B cell (primary cell): ENCODE data around the gene IL1RL2. TPM values are rescaled to one million over a fixed set of nuclear protein-coding genes. Genes with fewer than 3 reads are reported as not detected.

ENCODE experiments used
- ATAC-seq: fragments of 200-7000 bp; cut with Tn5 transposase; one replicate; pipeline ENCODE4 v1.10.0; 2021; ENCODE audit warnings: low read depth, mild to moderate bottlenecking, moderate number of reproducible peaks, moderate library complexity
- CTCF ChIA-PET: fragments of 350-600 bp; sonication (Branson Sonifier 250); formaldehyde crosslinking; loops from one replicate; lab custom pipeline; 2021; ENCODE audit warnings: antibody characterized with exemption, inconsistent platforms; lab: Charles Lee
- POLR2A ChIA-PET: fragments of 350-600 bp; sonication (Branson Sonifier 250); formaldehyde crosslinking; loops from one replicate; lab custom pipeline; 2021; ENCODE audit warnings: antibody characterized with exemption; lab: Charles Lee
- DNase-seq: peaks from one replicate; pipeline ENCODE4 v3.0.0; 2013
- H2AFZ ChIP-seq: 2 replicates; pipeline ENCODE4 v1.6.1; 2012; ENCODE audit warnings: mild to moderate bottlenecking, low read depth, low read length; ENCODE audit not compliant: insufficient read depth, poor library complexity, severe bottlenecking
- H3K27ac ChIP-seq, 2 donors: 1 replicate in 1 of 2; 2 replicates in 1 of 2; pipeline ENCODE4 v1.5.1; 2012 to 2013; ENCODE audit warnings: low read length in 2 of 2, mild to moderate bottlenecking in 2 of 2, moderate library complexity in 1 of 2
- H3K27me3 ChIP-seq, 4 experiments: fragments of 200-600 bp in 1 of 4; sonication (generic) in 1 of 4; replicated peaks in 1 of 4; 1 replicate in 2 of 4; 2 replicates in 2 of 4; pipeline versions ENCODE4 v1.6.1 to v1.7.0; 2013 to 2016; ENCODE audit warnings: low read length in 3 of 4, mild to moderate bottlenecking in 2 of 4, mixed read lengths in 1 of 4, moderate library complexity in 1 of 4; ENCODE audit not compliant: insufficient read depth in 4 of 4, control insufficient read depth in 3 of 4; ENCODE audit errors: control extremely low read depth in 1 of 4
- H3K36me3 ChIP-seq, 2 experiments: replicated peaks in 1 of 2; 1 replicate in 1 of 2; 2 replicates in 1 of 2; pipeline versions ENCODE4 v1.6.1 to v1.7.1; 2013; ENCODE audit warnings: low read length in 1 of 2; ENCODE audit not compliant: insufficient read depth in 2 of 2, control insufficient read depth in 1 of 2; ENCODE audit errors: control extremely low read depth in 1 of 2, extremely low read depth in 1 of 2
- H3K4me1 ChIP-seq, 2 donors: fragments of 200-600 bp in 1 of 2; sonication (generic) in 1 of 2; 1 replicate in 1 of 2; 2 replicates in 1 of 2; pipeline versions ENCODE4 v1.5.1 to v1.6.1; 2013 to 2017; ENCODE audit warnings: low read length in 2 of 2; ENCODE audit not compliant: control insufficient read depth in 2 of 2, insufficient read depth in 2 of 2
- H3K4me2 ChIP-seq: replicated peaks from 2 replicates; pipeline ENCODE3; 2012; ENCODE audit warnings: mild to moderate bottlenecking, low read depth, low read length; ENCODE audit not compliant: poor library complexity, severe bottlenecking
- H3K4me3 ChIP-seq, 5 experiments: fragments of 200-600 bp in 1 of 5; sonication (generic) in 1 of 5; 1 replicate in 3 of 5; 2 replicates in 2 of 5; pipeline versions ENCODE4 v1.5.1 to v1.7.0; 2011 to 2016; ENCODE audit warnings: low read length in 4 of 5, mild to moderate bottlenecking in 4 of 5, low read depth in 2 of 5, control low read depth in 1 of 5, moderate library complexity in 1 of 5; ENCODE audit not compliant: insufficient read depth in 1 of 5; ENCODE audit errors: control extremely low read depth in 1 of 5, extremely low read depth in 1 of 5
- H3K79me2 ChIP-seq: fragments of 200-600 bp; sonication (generic); one replicate; pipeline ENCODE4 v1.6.0; 2016; ENCODE audit warnings: low read length; ENCODE audit not compliant: control insufficient read depth, insufficient read depth
- H3K9ac ChIP-seq: fragments of 200-600 bp; sonication (generic); 2 replicates; pipeline ENCODE4 v1.6.1; 2017; ENCODE audit warnings: mild to moderate bottlenecking, low read length, moderate library complexity
- H3K9me3 ChIP-seq, 3 donors: one replicate each; pipeline versions ENCODE4 v1.6.1 to v1.7.1; 2013; ENCODE audit warnings: low read length in 2 of 3; ENCODE audit not compliant: control insufficient read depth in 2 of 3, insufficient read depth in 1 of 3; ENCODE audit errors: control extremely low read depth in 1 of 3
- H4K20me1 ChIP-seq: 2 replicates; pipeline ENCODE4 v1.6.0; 2012; ENCODE audit warnings: mild to moderate bottlenecking, low read length; ENCODE audit not compliant: insufficient read depth, control insufficient read depth, poor library complexity, severe bottlenecking
- H3K27ac Mint-ChIP-seq: one replicate; pipeline ENCODE4 v1.8.0; 2021; ENCODE audit warnings: mixed read lengths
- H3K27me3 Mint-ChIP-seq: one replicate; pipeline ENCODE4 v1.8.0; 2021; ENCODE audit warnings: mixed read lengths
- H3K4me1 Mint-ChIP-seq: one replicate; pipeline ENCODE4 v1.8.0; 2021; ENCODE audit warnings: mixed read lengths
- H3K4me3 Mint-ChIP-seq: one replicate; pipeline ENCODE4 v1.8.0; 2021; ENCODE audit warnings: mixed read lengths
- H3K9me3 Mint-ChIP-seq: one replicate; pipeline ENCODE4 v1.8.0; 2022; ENCODE audit warnings: mixed read lengths; ENCODE audit not compliant: insufficient read depth
- CTCF ChIP-seq: fragments of 200-600 bp; IDR thresholded peaks from one replicate; pipeline ENCODE4 v1.8.0; 2022; ENCODE audit warnings: antibody characterized with exemption, mild to moderate bottlenecking
- EZH2 ChIP-seq: IDR thresholded peaks from 2 replicates; pipeline ENCODE4 v1.6.1; 2012; ENCODE audit warnings: borderline replicate concordance, low read depth, mild to moderate bottlenecking, moderate library complexity, low read length; ENCODE audit not compliant: insufficient read depth, poor library complexity, severe bottlenecking
- WGBS: methylation state at CpG from one replicate; pipeline ENCODE4 v1.1.5; 2013; ENCODE audit warnings: missing lambda C conversion rate; ENCODE audit not compliant: insufficient coverage; 5-methylcytosine and 5-hydroxymethylcytosine counted together
- intact Hi-C: fragments of 100-400 bp; cut with micrococcal nuclease; formaldehyde crosslinking; loops from one replicate; pipeline ENCODE4 v1.10.0; 2022
- polyA plus RNA-seq: library from polyadenylated mRNA; depleted of rRNA; stranded (reverse); fragments of >200 nt; gene quantifications from 2 replicates; pipeline ENCODE4 v1.2.3, GENCODE V29; 2012
- total RNA-seq, 2 donors: library from RNA; stranded (reverse); fragments of 120-200 nt in 1 of 2; gene quantifications; 1 replicate in 1 of 2; 2 replicates in 1 of 2; pipeline versions ENCODE4 v1.2.3 to v1.2.4, GENCODE V29; 2013 to 2022

The IL1RL2 gene
- total and polyA plus RNA-seq, 2 donors (not counting 1 experiment from before 2014, with no cell fraction given), result not detected

GRCh38 chr2:102217032-102217431, 30.2 kb downstream of the IL1RL2 start:
- Histone ChIP-seq H3K27ac (no peak overlapping the region), H3K79me2 (no peaks in the 10 kb centered on the region), H3K9me3 (peaks cover 8 to 12% (median 10%) of the 10 kb centered on the region in 3 donors), H3K36me3 (no peaks in the 10 kb centered on the region), H3K27me3 (no peaks in the 10 kb centered on the region), H3K4me3 (no peak overlapping the region), H3K4me2 (no peak overlapping the region), H4K20me1 (no peaks in the 10 kb centered on the region), H2AFZ (no peak overlapping the region), H3K9ac (no peak overlapping the region), H3K4me1 (no peaks in the 10 kb centered on the region)
- H3K27me3 Mint-ChIP-seq, result peaks cover 12% of the 10 kb centered on the region
- intact Hi-C loops, result no loop called here
- CTCF ChIA-PET, result no interaction called here
- no peaks in the 10 kb centered on the region for H3K4me1 Mint-ChIP-seq
- DNase-seq (no peak), ATAC-seq (no peak)
- TF ChIP-seq CTCF (no peak), EZH2 (no peak)
- H3K4me3 Mint-ChIP-seq, result no peak overlapping the region
- POLR2A ChIA-PET, result no interaction called here
- peaks cover 19% of the 10 kb centered on the region for H3K9me3 Mint-ChIP-seq
- no peak overlapping the region for H3K27ac Mint-ChIP-seq

GRCh38 chr2:102224824-102225739, 38.3 kb downstream of the IL1RL2 start:
- Histone ChIP-seq H4K20me1 (no peaks in the 10 kb centered on the region), H3K79me2 (no peaks in the 10 kb centered on the region), H3K9me3 (no peaks in the 10 kb centered on the region), H3K27ac (no peak overlapping the region), H3K4me1 (peaks cover 0 to 5% of the 10 kb centered on the region in 2 donors), H3K4me2 (no peak overlapping the region), H3K9ac (no peak overlapping the region), H3K4me3 (no peak overlapping the region), H3K36me3 (no peaks in the 10 kb centered on the region), H2AFZ (no peak overlapping the region), H3K27me3 (no peaks in the 10 kb centered on the region)
- H3K27me3 Mint-ChIP-seq, result peaks cover 22% of the 10 kb centered on the region
- TF ChIP-seq EZH2 (no peak), CTCF (no peak)
- DNase-seq (no peak), ATAC-seq (no peak)
- ChIA-PET CTCF (interaction anchor here (1.4 kb wide), 1 partner anchor 15 kb away, joined by 3 read pairs; no protein-coding TSS in a partner anchor), POLR2A (no interaction called here)
- no peak overlapping the region for H3K27ac Mint-ChIP-seq
- H3K4me3 Mint-ChIP-seq, result no peak overlapping the region
- H3K4me1 Mint-ChIP-seq, result peaks cover 7% of the 10 kb centered on the region
- no peaks in the 10 kb centered on the region for H3K9me3 Mint-ChIP-seq
- 93% methylated on average over 6 of the region's 8 CpGs for WGBS
- intact Hi-C loops, result no loop called here
